ENCODE results near the gene HIBADH.

HIBADH gene

DNA sequence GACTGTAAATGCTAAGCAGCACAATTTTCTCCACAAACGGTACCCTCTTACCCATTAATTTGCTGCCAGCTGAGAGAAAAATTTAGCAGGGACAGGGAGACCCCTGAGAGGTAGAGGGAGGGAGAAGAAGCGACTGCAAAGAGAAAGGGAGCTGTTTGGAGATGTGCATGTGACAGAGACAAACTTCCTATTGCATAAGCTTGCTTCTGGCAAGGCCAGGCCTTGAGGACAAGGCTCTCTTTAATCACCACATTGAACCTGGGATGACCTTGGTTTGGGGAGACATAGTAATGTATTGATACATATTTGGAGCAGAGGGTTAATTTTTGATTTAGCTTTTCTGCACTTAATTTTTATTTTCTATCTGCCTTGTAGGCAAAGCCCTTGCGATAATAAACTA lies 31.1 kb upstream of the HIBADH start:
- H3K27ac ChIP-seq (ENCODE audit: extremely low read depth, low read depth, low read length): no peak overlapping the region
- CTCF ChIA-PET: interaction anchor here (0.6 to 1.1 kb wide), 5 partner anchors 12 to 498 kb away, joined by 3 to 5 read pairs (median 3); no protein-coding TSS in a partner anchor
- POLR2A ChIA-PET: no interaction called here
- no peak overlapping the region for H3K4me3 ChIP-seq (ENCODE audit: low read depth, low read length)
- H3K9me3 ChIP-seq (ENCODE audit: control insufficient read depth, insufficient read depth, low read depth, low read length): no peaks in the 10 kb centered on the region
- TF ChIP-seq ZBTB7A (tag by site-specific recombination; IDR thresholded peaks at IDR 0.05; ENCODE audit: low read depth) (no peak), ZNF121 (tag by site-specific recombination; IDR thresholded peaks at IDR 0.05) (no peak), MEIS1 (CRISPR knock-in tag; IDR thresholded peaks at IDR 0.05; ENCODE audit: borderline replicate concordance) (no peak), SP2 (tag by site-specific recombination; IDR thresholded peaks at IDR 0.05) (no peak), ZNF184 (tag by site-specific recombination; IDR thresholded peaks at IDR 0.05) (no peak), ZNF239 (tag by site-specific recombination; IDR thresholded peaks at IDR 0.05) (no peak)
- TF ChIP-seq, protein P1, sequence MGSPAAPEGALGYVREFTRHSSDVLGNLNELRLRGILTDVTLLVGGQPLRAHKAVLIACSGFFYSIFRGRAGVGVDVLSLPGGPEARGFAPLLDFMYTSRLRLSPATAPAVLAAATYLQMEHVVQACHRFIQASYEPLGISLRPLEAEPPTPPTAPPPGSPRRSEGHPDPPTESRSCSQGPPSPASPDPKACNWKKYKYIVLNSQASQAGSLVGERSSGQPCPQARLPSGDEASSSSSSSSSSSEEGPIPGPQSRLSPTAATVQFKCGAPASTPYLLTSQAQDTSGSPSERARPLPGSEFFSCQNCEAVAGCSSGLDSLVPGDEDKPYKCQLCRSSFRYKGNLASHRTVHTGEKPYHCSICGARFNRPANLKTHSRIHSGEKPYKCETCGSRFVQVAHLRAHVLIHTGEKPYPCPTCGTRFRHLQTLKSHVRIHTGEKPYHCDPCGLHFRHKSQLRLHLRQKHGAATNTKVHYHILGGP (tag by site-specific recombination; IDR thresholded peaks at IDR 0.05): no peak
- TF ChIP-seq, protein P2, sequence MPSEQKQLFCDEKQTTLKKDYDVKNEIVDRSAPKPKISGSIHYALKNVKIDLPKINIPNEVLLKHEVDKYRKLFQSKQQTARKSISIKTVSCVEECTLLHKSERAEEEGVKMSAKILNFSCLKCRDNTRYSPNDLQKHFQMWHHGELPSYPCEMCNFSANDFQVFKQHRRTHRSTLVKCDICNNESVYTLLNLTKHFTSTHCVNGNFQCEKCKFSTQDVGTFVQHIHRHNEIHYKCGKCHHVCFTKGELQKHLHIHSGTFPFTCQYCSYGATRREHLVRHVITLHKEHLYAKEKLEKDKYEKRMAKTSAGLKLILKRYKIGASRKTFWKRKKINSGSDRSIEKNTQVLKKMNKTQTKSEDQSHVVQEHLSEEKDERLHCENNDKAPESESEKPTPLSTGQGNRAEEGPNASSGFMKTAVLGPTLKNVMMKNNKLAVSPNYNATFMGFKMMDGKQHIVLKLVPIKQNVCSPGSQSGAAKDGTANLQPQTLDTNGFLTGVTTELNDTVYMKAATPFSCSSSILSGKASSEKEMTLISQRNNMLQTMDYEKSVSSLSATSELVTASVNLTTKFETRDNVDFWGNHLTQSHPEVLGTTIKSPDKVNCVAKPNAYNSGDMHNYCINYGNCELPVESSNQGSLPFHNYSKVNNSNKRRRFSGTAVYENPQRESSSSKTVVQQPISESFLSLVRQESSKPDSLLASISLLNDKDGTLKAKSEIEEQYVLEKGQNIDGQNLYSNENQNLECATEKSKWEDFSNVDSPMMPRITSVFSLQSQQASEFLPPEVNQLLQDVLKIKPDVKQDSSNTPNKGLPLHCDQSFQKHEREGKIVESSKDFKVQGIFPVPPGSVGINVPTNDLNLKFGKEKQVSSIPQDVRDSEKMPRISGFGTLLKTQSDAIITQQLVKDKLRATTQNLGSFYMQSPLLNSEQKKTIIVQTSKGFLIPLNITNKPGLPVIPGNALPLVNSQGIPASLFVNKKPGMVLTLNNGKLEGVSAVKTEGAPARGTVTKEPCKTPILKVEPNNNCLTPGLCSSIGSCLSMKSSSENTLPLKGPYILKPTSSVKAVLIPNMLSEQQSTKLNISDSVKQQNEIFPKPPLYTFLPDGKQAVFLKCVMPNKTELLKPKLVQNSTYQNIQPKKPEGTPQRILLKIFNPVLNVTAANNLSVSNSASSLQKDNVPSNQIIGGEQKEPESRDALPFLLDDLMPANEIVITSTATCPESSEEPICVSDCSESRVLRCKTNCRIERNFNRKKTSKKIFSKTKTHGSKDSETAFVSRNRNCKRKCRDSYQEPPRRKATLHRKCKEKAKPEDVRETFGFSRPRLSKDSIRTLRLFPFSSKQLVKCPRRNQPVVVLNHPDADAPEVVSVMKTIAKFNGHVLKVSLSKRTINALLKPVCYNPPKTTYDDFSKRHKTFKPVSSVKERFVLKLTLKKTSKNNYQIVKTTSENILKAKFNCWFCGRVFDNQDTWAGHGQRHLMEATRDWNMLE (tag by site-specific recombination; conservative IDR thresholded peaks at IDR 0.05; ENCODE audit: low read depth): no peak
- TF ChIP-seq, protein P3, sequence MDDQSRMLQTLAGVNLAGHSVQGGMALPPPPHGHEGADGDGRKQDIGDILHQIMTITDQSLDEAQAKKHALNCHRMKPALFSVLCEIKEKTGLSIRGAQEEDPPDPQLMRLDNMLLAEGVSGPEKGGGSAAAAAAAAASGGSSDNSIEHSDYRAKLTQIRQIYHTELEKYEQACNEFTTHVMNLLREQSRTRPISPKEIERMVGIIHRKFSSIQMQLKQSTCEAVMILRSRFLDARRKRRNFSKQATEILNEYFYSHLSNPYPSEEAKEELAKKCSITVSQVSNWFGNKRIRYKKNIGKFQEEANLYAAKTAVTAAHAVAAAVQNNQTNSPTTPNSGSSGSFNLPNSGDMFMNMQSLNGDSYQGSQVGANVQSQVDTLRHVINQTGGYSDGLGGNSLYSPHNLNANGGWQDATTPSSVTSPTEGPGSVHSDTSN (CRISPR knock-in tag; IDR thresholded peaks at IDR 0.05): no peak
- TF ChIP-seq, protein P4, sequence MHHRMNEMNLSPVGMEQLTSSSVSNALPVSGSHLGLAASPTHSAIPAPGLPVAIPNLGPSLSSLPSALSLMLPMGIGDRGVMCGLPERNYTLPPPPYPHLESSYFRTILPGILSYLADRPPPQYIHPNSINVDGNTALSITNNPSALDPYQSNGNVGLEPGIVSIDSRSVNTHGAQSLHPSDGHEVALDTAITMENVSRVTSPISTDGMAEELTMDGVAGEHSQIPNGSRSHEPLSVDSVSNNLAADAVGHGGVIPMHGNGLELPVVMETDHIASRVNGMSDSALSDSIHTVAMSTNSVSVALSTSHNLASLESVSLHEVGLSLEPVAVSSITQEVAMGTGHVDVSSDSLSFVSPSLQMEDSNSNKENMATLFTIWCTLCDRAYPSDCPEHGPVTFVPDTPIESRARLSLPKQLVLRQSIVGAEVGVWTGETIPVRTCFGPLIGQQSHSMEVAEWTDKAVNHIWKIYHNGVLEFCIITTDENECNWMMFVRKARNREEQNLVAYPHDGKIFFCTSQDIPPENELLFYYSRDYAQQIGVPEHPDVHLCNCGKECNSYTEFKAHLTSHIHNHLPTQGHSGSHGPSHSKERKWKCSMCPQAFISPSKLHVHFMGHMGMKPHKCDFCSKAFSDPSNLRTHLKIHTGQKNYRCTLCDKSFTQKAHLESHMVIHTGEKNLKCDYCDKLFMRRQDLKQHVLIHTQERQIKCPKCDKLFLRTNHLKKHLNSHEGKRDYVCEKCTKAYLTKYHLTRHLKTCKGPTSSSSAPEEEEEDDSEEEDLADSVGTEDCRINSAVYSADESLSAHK (tag by site-specific recombination; IDR thresholded peaks at IDR 0.05): no peak
- TF ChIP-seq, protein P5, sequence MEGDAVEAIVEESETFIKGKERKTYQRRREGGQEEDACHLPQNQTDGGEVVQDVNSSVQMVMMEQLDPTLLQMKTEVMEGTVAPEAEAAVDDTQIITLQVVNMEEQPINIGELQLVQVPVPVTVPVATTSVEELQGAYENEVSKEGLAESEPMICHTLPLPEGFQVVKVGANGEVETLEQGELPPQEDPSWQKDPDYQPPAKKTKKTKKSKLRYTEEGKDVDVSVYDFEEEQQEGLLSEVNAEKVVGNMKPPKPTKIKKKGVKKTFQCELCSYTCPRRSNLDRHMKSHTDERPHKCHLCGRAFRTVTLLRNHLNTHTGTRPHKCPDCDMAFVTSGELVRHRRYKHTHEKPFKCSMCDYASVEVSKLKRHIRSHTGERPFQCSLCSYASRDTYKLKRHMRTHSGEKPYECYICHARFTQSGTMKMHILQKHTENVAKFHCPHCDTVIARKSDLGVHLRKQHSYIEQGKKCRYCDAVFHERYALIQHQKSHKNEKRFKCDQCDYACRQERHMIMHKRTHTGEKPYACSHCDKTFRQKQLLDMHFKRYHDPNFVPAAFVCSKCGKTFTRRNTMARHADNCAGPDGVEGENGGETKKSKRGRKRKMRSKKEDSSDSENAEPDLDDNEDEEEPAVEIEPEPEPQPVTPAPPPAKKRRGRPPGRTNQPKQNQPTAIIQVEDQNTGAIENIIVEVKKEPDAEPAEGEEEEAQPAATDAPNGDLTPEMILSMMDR (tag by site-specific recombination; IDR thresholded peaks at IDR 0.05): no peak
- TF ChIP-seq, protein P6, sequence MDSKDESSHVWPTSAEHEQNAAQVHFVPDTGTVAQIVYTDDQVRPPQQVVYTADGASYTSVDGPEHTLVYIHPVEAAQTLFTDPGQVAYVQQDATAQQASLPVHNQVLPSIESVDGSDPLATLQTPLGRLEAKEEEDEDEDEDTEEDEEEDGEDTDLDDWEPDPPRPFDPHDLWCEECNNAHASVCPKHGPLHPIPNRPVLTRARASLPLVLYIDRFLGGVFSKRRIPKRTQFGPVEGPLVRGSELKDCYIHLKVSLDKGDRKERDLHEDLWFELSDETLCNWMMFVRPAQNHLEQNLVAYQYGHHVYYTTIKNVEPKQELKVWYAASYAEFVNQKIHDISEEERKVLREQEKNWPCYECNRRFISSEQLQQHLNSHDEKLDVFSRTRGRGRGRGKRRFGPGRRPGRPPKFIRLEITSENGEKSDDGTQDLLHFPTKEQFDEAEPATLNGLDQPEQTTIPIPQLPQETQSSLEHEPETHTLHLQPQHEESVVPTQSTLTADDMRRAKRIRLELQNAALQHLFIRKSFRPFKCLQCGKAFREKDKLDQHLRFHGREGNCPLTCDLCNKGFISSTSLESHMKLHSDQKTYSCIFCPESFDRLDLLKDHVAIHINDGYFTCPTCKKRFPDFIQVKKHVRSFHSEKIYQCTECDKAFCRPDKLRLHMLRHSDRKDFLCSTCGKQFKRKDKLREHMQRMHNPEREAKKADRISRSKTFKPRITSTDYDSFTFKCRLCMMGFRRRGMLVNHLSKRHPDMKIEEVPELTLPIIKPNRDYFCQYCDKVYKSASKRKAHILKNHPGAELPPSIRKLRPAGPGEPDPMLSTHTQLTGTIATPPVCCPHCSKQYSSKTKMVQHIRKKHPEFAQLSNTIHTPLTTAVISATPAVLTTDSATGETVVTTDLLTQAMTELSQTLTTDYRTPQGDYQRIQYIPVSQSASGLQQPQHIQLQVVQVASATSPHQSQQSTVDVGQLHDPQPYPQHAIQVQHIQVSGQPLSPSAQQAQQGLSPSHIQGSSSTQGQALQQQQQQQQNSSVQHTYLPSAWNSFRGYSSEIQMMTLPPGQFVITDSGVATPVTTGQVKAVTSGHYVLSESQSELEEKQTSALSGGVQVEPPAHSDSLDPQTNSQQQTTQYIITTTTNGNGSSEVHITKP (tag by site-specific recombination; IDR thresholded peaks at IDR 0.05): no peak
- H3K36me3 ChIP-seq (ENCODE audit: control insufficient read depth in 2 of 2, insufficient read depth in 1 of 2, low read length in 2 of 2): no peaks in the 10 kb centered on the region
- H3K4me1 ChIP-seq (ENCODE audit: control insufficient read depth, insufficient read depth, low read length): no peaks in the 10 kb centered on the region

Measured in HEK293 (cell line).